GM23248 (cell line): ENCODE data around the gene AGO1. TPM values are rescaled to one million over a fixed set of nuclear protein-coding genes. Genes with fewer than 3 reads are reported as not detected.

ENCODE experiments used
- DNase-seq: peaks from one replicate; pipeline ENCODE4 v3.0.0-alpha.2; 2015
- H2AFZ ChIP-seq: fragments of 200-600 bp; sonication (generic); 2 replicates; pipeline ENCODE4 v1.6.1; 2016; ENCODE audit warnings: antibody characterized with exemption
- H3F3A ChIP-seq: fragments of 200-600 bp; sonication (generic); 2 replicates; pipeline ENCODE4 v1.6.1; 2016; ENCODE audit warnings: mild to moderate bottlenecking, antibody characterized with exemption, mixed run types; ENCODE audit not compliant: insufficient read depth
- H3K27ac ChIP-seq: fragments of 200-600 bp; sonication (generic); 2 replicates; pipeline ENCODE4 v1.5.1; 2016; ENCODE audit warnings: mild to moderate bottlenecking
- H3K27me3 ChIP-seq: fragments of 200-600 bp; sonication (generic); replicated peaks from 2 replicates; pipeline ENCODE4 v1.6.1; 2016; ENCODE audit warnings: mild to moderate bottlenecking; ENCODE audit not compliant: insufficient read depth
- H3K36me3 ChIP-seq: fragments of 200-600 bp; sonication (generic); 2 replicates; pipeline ENCODE4 v1.6.1; 2016; ENCODE audit warnings: low read depth, mild to moderate bottlenecking
- H3K4me1 ChIP-seq: fragments of 200-600 bp; sonication (generic); 2 replicates; pipeline ENCODE4 v1.6.1; 2016; ENCODE audit warnings: mild to moderate bottlenecking; ENCODE audit not compliant: insufficient read depth
- H3K4me2 ChIP-seq: fragments of 200-600 bp; sonication (generic); one replicate; pipeline ENCODE4 v1.6.1; 2016; ENCODE audit warnings: mild to moderate bottlenecking; ENCODE audit not compliant: unreplicated experiment
- H3K4me3 ChIP-seq: fragments of 200-600 bp; sonication (generic); 2 replicates; pipeline ENCODE4 v1.5.1; 2016; ENCODE audit warnings: mild to moderate bottlenecking
- H3K79me2 ChIP-seq: fragments of 200-600 bp; sonication (generic); 2 replicates; pipeline ENCODE4 v1.6.1; 2016; ENCODE audit warnings: mild to moderate bottlenecking; ENCODE audit not compliant: insufficient read depth
- H3K9ac ChIP-seq: fragments of 200-600 bp; sonication (generic); 2 replicates; pipeline ENCODE4 v1.6.1; 2016; ENCODE audit warnings: mild to moderate bottlenecking
- H3K9me2 ChIP-seq: fragments of 200-600 bp; sonication (generic); 2 replicates; pipeline ENCODE4 v1.6.1; 2016; ENCODE audit warnings: mixed run types, mild to moderate bottlenecking, moderate library complexity; ENCODE audit not compliant: insufficient read depth
- H3K9me3 ChIP-seq: fragments of 200-600 bp; sonication (generic); one replicate; pipeline ENCODE4 v1.6.1; 2017; ENCODE audit warnings: low read depth
- H4K20me1 ChIP-seq: fragments of 200-600 bp; sonication (generic); 2 replicates; pipeline ENCODE4 v1.6.0; 2016; ENCODE audit not compliant: insufficient read depth
- EZH2 ChIP-seq: fragments of 200-600 bp; sonication (generic); IDR thresholded peaks from 2 replicates; pipeline ENCODE4 v1.6.1; 2018; ENCODE audit warnings: antibody characterized with exemption, mild to moderate bottlenecking; ENCODE audit not compliant: insufficient read depth, poor library complexity, severe bottlenecking
- EZH2phosphoT487 ChIP-seq: fragments of 200-600 bp; sonication (generic); IDR thresholded peaks from 2 replicates; pipeline ENCODE4 v1.6.1; 2018; ENCODE audit warnings: antibody characterized with exemption, moderate library complexity, mild to moderate bottlenecking, low read depth; ENCODE audit not compliant: insufficient read depth
- WGBS, 2 experiments: methylation state at CpG; one replicate each; pipeline ENCODE4 v1.1.6; 2015 to 2017; ENCODE audit warnings: low lambda C conversion rate in 2 of 2, low coverage in 1 of 2; ENCODE audit errors: missing lambda C conversion rate in 2 of 2; 5-methylcytosine and 5-hydroxymethylcytosine counted together
- in situ Hi-C: fragments of 300-500 bp; cut with MboI; formaldehyde crosslinking; loops from 2 replicates; pipeline ENCODE4 v1.15.0; 2020
- polyA plus RNA-seq: library from polyadenylated mRNA; unstranded; fragments of >200 nt; fragmentation: Nextera tagmentation; extraction: Ambion mirVana; gene quantifications from 2 replicates; pipeline ENCODE4 v1.2.1, GENCODE V29; 2016
- total RNA-seq: library from RNA; depleted of rRNA; stranded (reverse); fragments of >200 nt; shearing (Covaris generic); gene quantifications from 2 replicates; pipeline ENCODE4 v1.2.3, GENCODE V29; 2014

Gene AGO1
- total and polyA plus RNA-seq, 2 experiments from 2014 or later = 6.1 to 11.0 TPM

GRCh38 chr1:35893051-35893879 is 10.3 kb downstream of the AGO1 start:
- H3K4me1 ChIP-seq = no peaks in the 10 kb centered on the region
- H3K9ac ChIP-seq = no peak overlapping the region
- H3K79me2 ChIP-seq = no peaks in the 10 kb centered on the region
- no peaks in the 10 kb centered on the region for H3K27me3 ChIP-seq
- H3K4me3 ChIP-seq = no peak overlapping the region
- H3K27ac ChIP-seq = no peak overlapping the region
- no peaks in the 10 kb centered on the region for H3K9me2 ChIP-seq
- DNase-seq = no peak
- no peaks in the 10 kb centered on the region for H3F3A ChIP-seq
- H3K36me3 ChIP-seq = peaks cover 7% of the 10 kb centered on the region; the same call in 1 of the 2 replicates
- H4K20me1 ChIP-seq = no peaks in the 10 kb centered on the region
- no peaks in the 10 kb centered on the region for H3K9me3 ChIP-seq
- no peak overlapping the region for H3K4me2 ChIP-seq
- in situ Hi-C loops = no loop called here
- H2AFZ ChIP-seq = no peak overlapping the region
- 98 to 99% methylated on average over 14 of the region's 14 CpGs for whole genome bisulfite sequencing, 2 experiments
- TF ChIP-seq EZH2 = no peak
- no peak for TF ChIP-seq EZH2phosphoT487

DNA sequence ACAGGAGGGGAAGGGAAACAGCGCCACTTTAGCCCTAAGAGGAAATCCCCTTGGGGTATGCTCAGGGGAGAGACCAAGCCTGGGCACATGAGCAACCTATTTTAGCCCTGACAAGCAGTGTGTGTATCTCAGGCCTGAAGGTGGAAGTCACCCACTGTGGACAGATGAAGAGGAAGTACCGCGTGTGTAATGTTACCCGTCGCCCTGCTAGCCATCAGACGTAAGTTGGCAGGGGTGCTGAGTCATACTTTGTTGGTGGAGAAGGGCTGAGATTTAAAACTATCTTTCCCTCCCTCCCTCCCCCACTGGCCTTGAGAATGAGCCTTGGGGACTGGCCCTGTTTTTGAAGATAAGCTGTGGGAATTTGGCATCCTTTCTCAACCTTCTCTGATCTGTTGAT is 11.2 kb downstream of the AGO1 start:
- WGBS, 2 experiments = 96 to 98% methylated on average over 6 of the region's 6 CpGs
- Histone ChIP-seq H3K27me3 (no peaks in the 10 kb centered on the region), H3K4me1 (no peaks in the 10 kb centered on the region), H4K20me1 (no peaks in the 10 kb centered on the region), H3K36me3 (peaks cover 7% of the 10 kb centered on the region; the same call in 1 of the 2 replicates), H3K9me2 (no peaks in the 10 kb centered on the region), H3K9ac (no peak overlapping the region), H3K4me2 (no peak overlapping the region), H3F3A (no peaks in the 10 kb centered on the region), H3K27ac (no peak overlapping the region), H2AFZ (no peak overlapping the region), H3K79me2 (no peaks in the 10 kb centered on the region), H3K9me3 (no peaks in the 10 kb centered on the region), H3K4me3 (no peak overlapping the region)
- TF ChIP-seq EZH2phosphoT487 (no peak), EZH2 (no peak)
- DNase-seq = no peak
- in situ Hi-C loops = no loop called here

DNA sequence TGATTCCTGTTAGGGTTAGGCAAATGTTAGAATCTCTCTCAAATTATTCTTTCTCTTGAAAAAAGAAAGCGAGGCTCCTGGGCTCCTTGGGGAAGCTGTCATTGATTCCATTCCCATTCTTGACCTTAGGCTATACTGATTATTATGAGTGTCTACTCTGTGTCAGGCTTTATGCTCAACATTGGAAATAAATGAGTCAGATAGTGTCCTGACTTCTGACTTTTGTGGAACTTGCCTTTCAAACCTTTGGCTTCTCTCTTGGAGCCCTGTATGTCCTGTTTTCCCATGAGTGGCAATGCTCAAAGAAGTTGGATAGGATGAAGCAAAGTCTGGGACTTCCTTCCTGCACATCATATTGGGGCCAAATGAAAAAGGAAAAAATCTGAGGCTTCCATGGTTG is 11.6 kb downstream of the AGO1 start:
- 91 to 100% methylated on average over 1 of the region's 1 CpG for WGBS, 2 experiments
- Histone ChIP-seq H3F3A (no peaks in the 10 kb centered on the region), H2AFZ (no peak overlapping the region), H3K27me3 (no peaks in the 10 kb centered on the region), H3K4me2 (no peak overlapping the region), H3K9me2 (no peaks in the 10 kb centered on the region), H3K27ac (no peak overlapping the region), H3K4me3 (no peak overlapping the region), H3K36me3 (peaks cover 7% of the 10 kb centered on the region; the same call in 1 of the 2 replicates), H3K9me3 (no peaks in the 10 kb centered on the region), H4K20me1 (no peaks in the 10 kb centered on the region), H3K9ac (no peak overlapping the region), H3K4me1 (no peaks in the 10 kb centered on the region), H3K79me2 (no peaks in the 10 kb centered on the region)
- no peak for DNase-seq
- no peak for TF ChIP-seq EZH2
- no peak for TF ChIP-seq EZH2phosphoT487
- in situ Hi-C loops = no loop called here

DNA sequence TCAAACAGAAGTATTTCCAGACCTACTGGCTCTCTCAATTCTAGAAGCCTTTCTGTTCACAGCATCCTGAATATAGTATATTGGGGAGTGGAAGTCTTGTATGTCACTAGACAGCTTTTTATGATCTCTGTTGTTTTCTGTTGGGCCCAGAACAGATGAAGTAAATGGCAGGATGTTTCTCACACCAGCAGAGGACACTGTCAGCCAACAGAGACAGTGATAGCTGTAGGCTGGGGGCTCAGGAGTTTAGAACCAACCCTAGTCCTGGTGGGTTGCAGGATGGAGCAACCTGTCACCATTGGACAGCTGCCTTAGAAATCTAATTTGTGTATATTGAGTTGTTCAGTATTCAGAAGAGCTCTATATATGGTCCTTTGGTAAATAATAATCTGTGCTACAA is 16.9 kb downstream of the AGO1 start:
- Histone ChIP-seq H3K79me2 (no peaks in the 10 kb centered on the region), H3K9ac (no peak overlapping the region), H3K27ac (no peak overlapping the region), H2AFZ (no peak overlapping the region), H3K9me3 (no peaks in the 10 kb centered on the region), H3K27me3 (no peaks in the 10 kb centered on the region), H4K20me1 (no peaks in the 10 kb centered on the region), H3K4me3 (no peak overlapping the region), H3K4me2 (no peak overlapping the region), H3K9me2 (no peaks in the 10 kb centered on the region), H3F3A (no peaks in the 10 kb centered on the region), H3K4me1 (no peaks in the 10 kb centered on the region), H3K36me3 (no peaks in the 10 kb centered on the region; the same call in 1 of the 2 replicates)
- no peak for TF ChIP-seq EZH2
- no peak for TF ChIP-seq EZH2phosphoT487
- DNase-seq = no peak
- in situ Hi-C loops = no loop called here

GRCh38 chr1:35901235-35901634 is 18.2 kb downstream of the AGO1 start:
- Histone ChIP-seq H3K36me3 (no peaks in the 10 kb centered on the region; the same call in 1 of the 2 replicates), H3K79me2 (no peaks in the 10 kb centered on the region), H3K4me1 (no peaks in the 10 kb centered on the region), H3K27me3 (no peaks in the 10 kb centered on the region), H3F3A (no peaks in the 10 kb centered on the region), H3K27ac (no peak overlapping the region), H3K4me3 (no peak overlapping the region), H3K4me2 (no peak overlapping the region), H3K9ac (no peak overlapping the region), H3K9me2 (no peaks in the 10 kb centered on the region), H2AFZ (no peak overlapping the region), H3K9me3 (no peaks in the 10 kb centered on the region), H4K20me1 (no peaks in the 10 kb centered on the region)
- TF ChIP-seq EZH2phosphoT487 (no peak), EZH2 (no peak)
- in situ Hi-C loops = no loop called here
- DNase-seq = no peak
- WGBS, 2 experiments = 92 to 95% methylated on average over 9 of the region's 9 CpGs
